Measurements from ENCODE around the gene YWHAH. TPM values are rescaled to one million over a fixed set of nuclear protein-coding genes. Genes with fewer than 3 reads are reported as not detected.

The YWHAH gene
- total and polyA plus RNA-seq, 2 of the 4 experiments (the other 2 are of a cell fraction), result 147 to 173 TPM

DNA sequence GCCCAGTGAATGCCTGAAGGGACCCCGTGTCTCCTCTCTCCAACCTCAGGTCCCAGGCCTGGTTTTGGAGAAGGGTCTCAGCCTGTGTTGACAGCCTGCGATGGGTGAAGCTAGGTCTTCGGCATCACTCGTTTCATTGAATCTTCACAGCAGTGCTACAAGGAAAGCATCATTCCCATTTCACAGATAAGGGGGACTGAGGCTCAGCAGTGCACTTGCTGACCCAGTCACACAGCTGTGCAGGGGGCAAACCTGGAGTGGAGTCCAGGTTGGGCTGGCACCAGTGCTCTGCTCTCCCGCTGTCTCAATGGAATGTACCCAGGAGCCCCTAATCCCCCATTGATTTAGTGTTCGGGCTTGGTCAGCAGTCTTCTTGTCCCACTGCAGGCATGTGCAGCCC lies 10.9 kb upstream of the YWHAH start:
- CTCF ChIA-PET, result no interaction called here
- Histone ChIP-seq H2AFZ (replicated peaks; ENCODE audit: low read length, poor library complexity) (no peak overlapping the region), H4K5ac (ENCODE audit: low read depth, low read length) (no peak overlapping the region), H4K8ac (ENCODE audit: low read depth in 2 of 2, low read length in 2 of 2) (no peak overlapping the region), H3K4ac (ENCODE audit: low read depth, low read length) (no peak overlapping the region), H4K91ac (ENCODE audit: insufficient read depth, low read depth, low read length) (no peak overlapping the region), H2BK20ac (ENCODE audit: low read depth, low read length) (no peak overlapping the region), H3K56ac (ENCODE audit: extremely low read depth, insufficient read depth, low read length) (no peak overlapping the region), H3K79me1 (ENCODE audit: low read depth in 1 of 2, low read length in 2 of 2) (no peaks in the 10 kb centered on the region), H3K14ac (replicated peaks; ENCODE audit: low read depth, low read length) (no peak overlapping the region), H2AK9ac (replicated peaks; ENCODE audit: low read depth, low read length, poor library complexity) (peak overlapping the region; percentile 10), H2AK5ac (ENCODE audit: low read depth, low read length) (no peak overlapping the region), H3K23ac (ENCODE audit: low read depth, low read length) (no peak overlapping the region), H3K4me1 (ENCODE audit: control insufficient read depth, insufficient read depth, low read length) (no peaks in the 10 kb centered on the region), H3K9ac (ENCODE audit: low read depth, low read length) (no peak overlapping the region), H3K27me3 (ENCODE audit: control insufficient read depth, insufficient read depth, low read length) (peaks cover 15% of the 10 kb centered on the region), H2BK120ac (ENCODE audit: low read depth, low read length) (no peak overlapping the region), H3K9me1 (ENCODE audit: insufficient read depth, low read length) (no peaks in the 10 kb centered on the region), H3K4me2 (ENCODE audit: low read depth, low read length) (no peak overlapping the region), H4K20me1 (ENCODE audit: insufficient read depth, low read length) (no peaks in the 10 kb centered on the region), H3K36me3 (ENCODE audit: control insufficient read depth, insufficient read depth, low read length) (no peaks in the 10 kb centered on the region), H2BK5ac (ENCODE audit: low read depth, low read length, poor library complexity, severe bottlenecking) (no peak overlapping the region), H3K9me3 (ENCODE audit: control insufficient read depth, insufficient read depth, low read length) (no peaks in the 10 kb centered on the region), H3K18ac (ENCODE audit: low read depth, low read length) (no peak overlapping the region), H3K4me3 (ENCODE audit: insufficient read depth, low read depth, low read length) (no peak overlapping the region), H3K27ac (ENCODE audit: insufficient read depth, low read length) (no peak overlapping the region), H2BK15ac (ENCODE audit: low read depth, low read length) (no peak overlapping the region)
- ATAC-seq (ENCODE audit: low read depth) (no peak), DNase-seq (no peak)
- in situ Hi-C loops (cut with MboI; ENCODE audit: low sequenced_read_pairs), result no loop called here
- dilution Hi-C loops (cut with HindIII; ENCODE audit: low sequenced_read_pairs, unreplicated experiment), result no loop called here
- TF ChIP-seq, protein P1, sequence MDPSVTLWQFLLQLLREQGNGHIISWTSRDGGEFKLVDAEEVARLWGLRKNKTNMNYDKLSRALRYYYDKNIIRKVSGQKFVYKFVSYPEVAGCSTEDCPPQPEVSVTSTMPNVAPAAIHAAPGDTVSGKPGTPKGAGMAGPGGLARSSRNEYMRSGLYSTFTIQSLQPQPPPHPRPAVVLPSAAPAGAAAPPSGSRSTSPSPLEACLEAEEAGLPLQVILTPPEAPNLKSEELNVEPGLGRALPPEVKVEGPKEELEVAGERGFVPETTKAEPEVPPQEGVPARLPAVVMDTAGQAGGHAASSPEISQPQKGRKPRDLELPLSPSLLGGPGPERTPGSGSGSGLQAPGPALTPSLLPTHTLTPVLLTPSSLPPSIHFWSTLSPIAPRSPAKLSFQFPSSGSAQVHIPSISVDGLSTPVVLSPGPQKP (IDR thresholded peaks at IDR 0.05; ENCODE audit: borderline replicate concordance, low read depth, low read length), result no peak
- no peak for TF ChIP-seq MAFK (IDR thresholded peaks at IDR 0.05; ENCODE audit: low read depth, low read length)
- no peak for TF ChIP-seq SMC3 (IDR thresholded peaks at IDR 0.05; ENCODE audit: low read depth, low read length)
- no peak for TF ChIP-seq MXI1 (IDR thresholded peaks at IDR 0.05; ENCODE audit: borderline replicate concordance, low read depth, low read length)
- TF ChIP-seq, protein P2, sequence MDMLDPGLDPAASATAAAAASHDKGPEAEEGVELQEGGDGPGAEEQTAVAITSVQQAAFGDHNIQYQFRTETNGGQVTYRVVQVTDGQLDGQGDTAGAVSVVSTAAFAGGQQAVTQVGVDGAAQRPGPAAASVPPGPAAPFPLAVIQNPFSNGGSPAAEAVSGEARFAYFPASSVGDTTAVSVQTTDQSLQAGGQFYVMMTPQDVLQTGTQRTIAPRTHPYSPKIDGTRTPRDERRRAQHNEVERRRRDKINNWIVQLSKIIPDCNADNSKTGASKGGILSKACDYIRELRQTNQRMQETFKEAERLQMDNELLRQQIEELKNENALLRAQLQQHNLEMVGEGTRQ (IDR thresholded peaks at IDR 0.05; ENCODE audit: low read depth, low read length), result no peak
- TF ChIP-seq RAD21 (IDR thresholded peaks at IDR 0.05; ENCODE audit: low read length), result no peak
- no peak for TF ChIP-seq RCOR1 (IDR thresholded peaks at IDR 0.05; ENCODE audit: insufficient replicate concordance, low read length)
- TF ChIP-seq FOS (IDR thresholded peaks at IDR 0.05; ENCODE audit: low read depth, low read length), result no peak
- no peak for TF ChIP-seq POLR2A (IDR thresholded peaks at IDR 0.05; ENCODE audit: low read depth, low read length)
- TF ChIP-seq RFX5 (IDR thresholded peaks at IDR 0.05; ENCODE audit: low read depth, low read length), result no peak
- TF ChIP-seq, protein P3, sequence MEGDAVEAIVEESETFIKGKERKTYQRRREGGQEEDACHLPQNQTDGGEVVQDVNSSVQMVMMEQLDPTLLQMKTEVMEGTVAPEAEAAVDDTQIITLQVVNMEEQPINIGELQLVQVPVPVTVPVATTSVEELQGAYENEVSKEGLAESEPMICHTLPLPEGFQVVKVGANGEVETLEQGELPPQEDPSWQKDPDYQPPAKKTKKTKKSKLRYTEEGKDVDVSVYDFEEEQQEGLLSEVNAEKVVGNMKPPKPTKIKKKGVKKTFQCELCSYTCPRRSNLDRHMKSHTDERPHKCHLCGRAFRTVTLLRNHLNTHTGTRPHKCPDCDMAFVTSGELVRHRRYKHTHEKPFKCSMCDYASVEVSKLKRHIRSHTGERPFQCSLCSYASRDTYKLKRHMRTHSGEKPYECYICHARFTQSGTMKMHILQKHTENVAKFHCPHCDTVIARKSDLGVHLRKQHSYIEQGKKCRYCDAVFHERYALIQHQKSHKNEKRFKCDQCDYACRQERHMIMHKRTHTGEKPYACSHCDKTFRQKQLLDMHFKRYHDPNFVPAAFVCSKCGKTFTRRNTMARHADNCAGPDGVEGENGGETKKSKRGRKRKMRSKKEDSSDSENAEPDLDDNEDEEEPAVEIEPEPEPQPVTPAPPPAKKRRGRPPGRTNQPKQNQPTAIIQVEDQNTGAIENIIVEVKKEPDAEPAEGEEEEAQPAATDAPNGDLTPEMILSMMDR (conservative IDR thresholded peaks at IDR 0.05; ENCODE audit: low read depth, low read length), result no peak
- TF ChIP-seq BHLHE40 (IDR thresholded peaks at IDR 0.05; ENCODE audit: low read depth, low read length), result no peak
- no peak for TF ChIP-seq MAZ (IDR thresholded peaks at IDR 0.05; ENCODE audit: borderline replicate concordance, low read depth, low read length)
- TF ChIP-seq CHD1 (IDR thresholded peaks at IDR 0.05; ENCODE audit: low read depth, low read length), result no peak
- TF ChIP-seq CEBPB (IDR thresholded peaks at IDR 0.05; ENCODE audit: low read depth, low read length), result no peak
- no peak for TF ChIP-seq NFE2L2 (IDR thresholded peaks at IDR 0.05; ENCODE audit: low read depth, low read length)
- no TSS peak for BruUV-seq (replicated peaks)
- no CpG with 5 or more reads among the region's 6 CpGs for WGBS, 2 experiments (ENCODE audit: extremely low coverage in 2 of 2, insufficient read length in 1 of 2)
- intact Hi-C loops (cut with micrococcal nuclease), result no loop called here
- POLR2A ChIA-PET (ENCODE audit: unreplicated experiment), result no interaction called here
